SJSA1 (cell line): ENCODE data around the gene MRAS. TPM values are rescaled to one million over a fixed set of nuclear protein-coding genes. Genes with fewer than 3 reads are reported as not detected.

Source experiments
- DNase-seq, 2 experiments: peaks; one replicate each; pipeline ENCODE4 v3.0.0-alpha.2; 2015 to 2020; ENCODE audit warnings: low spot score in 2 of 2, low read depth in 1 of 2
- H3K27ac ChIP-seq: fragments of 250-450 bp; sonication (Bioruptor Pico); 2 replicates; pipeline ENCODE4 v1.5.1; 2020; ENCODE audit warnings: mild to moderate bottlenecking, moderate library complexity
- H3K27me3 ChIP-seq: fragments of 250-450 bp; sonication (Bioruptor Pico); replicated peaks from 2 replicates; pipeline ENCODE4 v1.5.1; 2020; ENCODE audit warnings: mild to moderate bottlenecking, moderate library complexity
- H3K36me3 ChIP-seq: fragments of 250-450 bp; sonication (Bioruptor Pico); 2 replicates; pipeline ENCODE4 v1.5.1; 2020; ENCODE audit warnings: mild to moderate bottlenecking
- H3K4me1 ChIP-seq: fragments of 250-450 bp; sonication (Bioruptor Pico); replicated peaks from 2 replicates; pipeline ENCODE4 v1.6.1; 2021; ENCODE audit warnings: mild to moderate bottlenecking
- H3K4me3 ChIP-seq: fragments of 250-450 bp; sonication (Bioruptor Pico); 2 replicates; pipeline ENCODE4 v1.5.1; 2020; ENCODE audit warnings: mild to moderate bottlenecking
- H3K9me3 ChIP-seq: fragments of 250-450 bp; sonication (Bioruptor Pico); replicated peaks from 2 replicates; pipeline ENCODE4 v1.5.1; 2020; ENCODE audit warnings: mild to moderate bottlenecking
- total RNA-seq: library from RNA; depleted of rRNA; stranded (reverse); fragments of >200 nt; shearing (Covaris generic); gene quantifications from 2 replicates; pipeline ENCODE4 v1.2.3, GENCODE V29; 2014; rRNA removed

Gene MRAS
- total RNA-seq: 75.6 and 155 TPM in 2 replicates

DNA sequence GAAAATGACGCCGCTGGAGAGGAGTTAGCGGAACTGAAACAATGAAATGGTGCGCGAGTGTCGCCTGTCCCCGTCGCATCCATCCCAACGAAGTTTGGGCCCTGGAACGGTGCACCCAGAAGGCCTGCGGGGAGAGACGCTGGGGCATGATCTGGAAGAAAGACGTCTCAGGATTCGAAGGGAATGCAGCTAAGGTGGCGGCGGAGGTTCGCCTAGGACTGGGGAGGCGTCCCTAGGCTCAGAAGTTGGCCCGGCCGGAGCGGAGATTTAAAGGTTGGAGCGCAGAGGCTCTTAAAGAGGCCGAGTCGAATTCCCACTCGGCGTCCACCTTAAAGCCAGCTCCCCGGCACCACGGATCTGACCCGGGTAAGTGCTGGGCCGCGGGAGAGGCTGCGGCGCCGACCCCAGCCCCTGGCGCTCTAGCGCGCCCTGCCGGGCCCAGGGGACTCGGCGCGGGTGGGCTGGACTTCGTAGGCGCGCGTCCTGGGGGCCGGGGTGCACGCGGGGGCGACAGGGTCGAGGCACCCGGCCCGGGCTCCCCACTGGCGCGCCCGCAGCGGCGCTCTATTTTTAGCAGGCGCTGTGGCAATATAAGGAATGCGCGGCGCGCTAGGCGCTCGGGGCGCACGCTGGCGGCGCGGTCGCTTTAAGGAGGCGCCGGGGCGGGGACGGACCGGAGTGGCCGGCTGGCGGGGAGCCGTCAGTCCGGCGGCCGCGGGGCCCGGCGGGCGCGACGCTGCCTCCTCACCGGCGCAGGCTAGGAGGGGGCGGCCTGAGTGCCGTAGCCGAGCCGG lies at the start of gene MRAS:
Gene MRAS, plus strand, starts transcription at position 620 of the 794 bp plus-strand sequence. CDS start 24,305 bp downstream, outside the sequence.
- peaks cover 46% of the 10 kb centered on the region for H3K4me1 ChIP-seq
- H3K27ac ChIP-seq: peak within 1 kb of the TSS; percentile 87
- no peaks in the 10 kb centered on the region for H3K27me3 ChIP-seq
- peak; percentile 87 for DNase-seq
- H3K9me3 ChIP-seq: no peaks in the 10 kb centered on the region
- H3K4me3 ChIP-seq: peak within 1 kb of the TSS; percentile 87
- H3K36me3 ChIP-seq: peaks cover 42% of the 10 kb centered on the region

DNA sequence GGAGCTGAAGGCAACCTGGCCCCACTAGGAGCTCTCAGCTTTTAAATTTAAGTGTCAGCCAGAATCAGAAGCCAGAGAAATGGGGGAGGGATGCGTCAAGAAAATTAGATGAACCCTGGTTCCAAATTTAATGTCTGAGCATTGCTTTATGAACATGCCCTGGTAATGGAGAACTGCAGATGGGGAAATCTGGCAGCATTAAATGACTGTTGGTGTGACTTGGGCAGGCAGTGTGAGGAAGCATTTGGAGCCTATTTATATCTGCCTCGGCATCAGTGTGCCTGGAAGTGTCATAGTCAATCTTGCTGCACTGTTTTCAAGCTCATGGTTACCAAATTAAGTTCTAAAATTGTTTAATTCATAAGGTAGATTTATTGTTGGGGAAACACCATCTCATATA lies 47.7 kb upstream of the MRAS start:
- Histone ChIP-seq H3K4me1 (no peaks in the 10 kb centered on the region), H3K27ac (no peak overlapping the region), H3K4me3 (no peak overlapping the region), H3K9me3 (no peaks in the 10 kb centered on the region), H3K27me3 (no peaks in the 10 kb centered on the region), H3K36me3 (peaks cover 6% of the 10 kb centered on the region; the same call in 1 of the 2 replicates)
- DNase-seq: no peak

DNA sequence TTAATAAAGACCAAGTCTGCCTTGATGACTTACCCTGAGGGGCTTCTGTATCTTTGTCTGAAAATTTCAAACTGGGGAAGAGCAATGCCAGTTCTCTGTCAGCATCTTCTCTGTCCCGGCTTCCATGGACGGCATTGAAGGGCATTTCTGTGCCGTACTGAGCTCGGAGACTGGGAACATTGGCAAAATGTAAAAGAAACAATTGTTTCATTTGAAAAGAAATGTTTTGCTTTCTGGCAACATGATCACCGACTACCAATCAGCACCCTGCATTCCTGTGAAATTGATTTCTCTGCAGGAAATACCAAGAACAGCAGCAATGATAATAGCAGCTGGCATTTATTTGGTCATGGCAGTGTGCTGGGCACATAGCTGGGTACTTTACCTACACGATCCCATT lies 44.9 kb upstream of the MRAS start:
- Histone ChIP-seq H3K27ac (no peak overlapping the region), H3K9me3 (0 out of 2 replicates have a peak, but pooled peaks cover 4% of the 10 kb centered on the region), H3K27me3 (no peaks in the 10 kb centered on the region), H3K4me1 (no peaks in the 10 kb centered on the region), H3K4me3 (no peak overlapping the region), H3K36me3 (no peaks in the 10 kb centered on the region)
- no peak for DNase-seq

DNA sequence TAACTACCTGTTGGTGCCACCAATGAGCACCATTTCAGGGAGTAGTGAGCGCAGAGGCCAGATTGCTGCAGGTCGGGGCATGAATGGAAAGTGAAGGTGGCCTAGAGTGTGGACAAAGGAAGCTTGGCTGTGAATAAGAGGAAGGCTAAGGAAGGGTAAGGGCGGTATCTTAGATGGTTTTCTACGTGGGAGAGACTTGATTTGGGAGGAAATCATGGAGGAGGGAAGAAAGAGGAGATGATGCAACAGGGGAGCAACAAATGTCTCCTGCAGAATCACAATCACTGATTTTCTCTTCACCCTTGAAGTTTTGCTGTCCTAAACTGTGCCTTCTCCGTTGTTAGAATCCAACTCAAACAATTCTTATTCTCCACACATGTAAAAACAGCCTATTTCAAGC lies 40.5 kb upstream of the MRAS start:
- H3K36me3 ChIP-seq: no peaks in the 10 kb centered on the region
- H3K27me3 ChIP-seq: no peaks in the 10 kb centered on the region
- DNase-seq: no peak
- no peak overlapping the region for H3K27ac ChIP-seq
- H3K4me1 ChIP-seq: no peaks in the 10 kb centered on the region
- H3K4me3 ChIP-seq: no peak overlapping the region
- H3K9me3 ChIP-seq: 0 out of 2 replicates have a peak, but pooled peaks cover 4% of the 10 kb centered on the region

DNA sequence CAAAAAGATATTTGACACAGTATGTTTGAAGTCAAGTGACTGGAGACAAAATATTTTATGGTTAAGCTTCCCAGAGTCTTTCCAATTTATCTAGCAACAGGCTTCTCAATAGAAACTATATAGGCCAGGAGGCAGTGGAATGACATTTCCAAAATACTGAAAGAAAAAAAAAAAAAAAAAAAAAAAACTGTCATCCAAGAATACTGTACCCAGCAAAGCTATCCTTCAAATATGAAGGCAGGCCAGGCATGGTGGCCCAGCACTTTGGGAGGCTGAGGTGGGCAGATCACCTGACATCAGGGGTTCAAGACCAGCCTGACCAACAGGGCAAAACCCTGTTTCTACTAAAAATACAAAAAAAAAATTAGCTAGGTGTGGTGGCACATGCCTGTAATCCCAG lies 39.6 kb upstream of the MRAS start:
- Histone ChIP-seq H3K27me3 (no peaks in the 10 kb centered on the region), H3K4me1 (no peaks in the 10 kb centered on the region), H3K4me3 (no peak overlapping the region), H3K9me3 (0 out of 2 replicates have a peak, but pooled peaks cover 4% of the 10 kb centered on the region), H3K27ac (no peak overlapping the region), H3K36me3 (no peaks in the 10 kb centered on the region)
- DNase-seq: no peak

DNA sequence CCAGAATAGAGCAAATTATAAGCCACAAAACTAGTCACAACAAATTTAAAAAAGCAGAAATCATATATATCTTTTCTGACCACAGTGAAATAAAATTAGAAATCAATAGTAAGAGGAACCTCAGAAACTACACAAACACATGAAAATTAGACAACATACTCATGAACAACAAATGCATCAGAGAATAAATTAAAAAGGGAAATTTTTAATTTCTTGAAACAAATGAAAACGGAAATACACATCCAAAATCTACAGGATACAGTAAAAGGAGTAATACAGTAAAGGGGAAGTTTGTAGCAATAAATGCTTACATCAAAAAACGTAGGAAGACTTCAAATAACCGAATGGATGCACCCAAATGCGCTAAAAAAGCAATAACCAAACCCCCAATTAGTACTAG lies 37.9 kb upstream of the MRAS start:
- H3K27me3 ChIP-seq: no peaks in the 10 kb centered on the region
- no peak overlapping the region for H3K4me3 ChIP-seq
- DNase-seq: no peak

DNA sequence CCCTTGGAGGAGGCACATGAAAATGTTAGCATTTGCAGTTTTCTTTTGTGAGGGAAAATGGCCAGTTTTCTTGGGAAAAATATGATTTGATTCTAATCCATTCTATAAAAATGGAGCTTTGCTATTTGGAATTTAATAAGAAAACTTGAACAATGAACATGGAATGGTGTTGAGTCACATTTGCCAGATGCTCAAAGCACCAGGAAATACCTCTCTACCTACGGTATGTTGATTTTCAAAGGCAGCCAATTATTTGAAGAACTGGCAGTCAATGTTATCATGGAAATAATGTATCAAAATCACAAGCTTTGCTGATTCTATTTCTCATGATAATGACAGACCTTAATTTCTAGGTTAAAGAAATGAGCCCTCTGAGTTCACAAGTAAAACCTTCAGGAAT lies 33.6 kb upstream of the MRAS start:
- Histone ChIP-seq H3K27me3 (no peaks in the 10 kb centered on the region), H3K4me3 (no peak overlapping the region), H3K4me1 (no peaks in the 10 kb centered on the region), H3K27ac (no peak overlapping the region), H3K9me3 (no peaks in the 10 kb centered on the region), H3K36me3 (no peaks in the 10 kb centered on the region)
- no peak for DNase-seq

More for the DNA sequence above, 37.9 kb upstream of the MRAS start:
- H3K9me3 ChIP-seq: 0 out of 2 replicates have a peak, but pooled peaks cover 4% of the 10 kb centered on the region
- H3K4me1 ChIP-seq: no peaks in the 10 kb centered on the region
- no peaks in the 10 kb centered on the region for H3K36me3 ChIP-seq
- no peak overlapping the region for H3K27ac ChIP-seq

DNA sequence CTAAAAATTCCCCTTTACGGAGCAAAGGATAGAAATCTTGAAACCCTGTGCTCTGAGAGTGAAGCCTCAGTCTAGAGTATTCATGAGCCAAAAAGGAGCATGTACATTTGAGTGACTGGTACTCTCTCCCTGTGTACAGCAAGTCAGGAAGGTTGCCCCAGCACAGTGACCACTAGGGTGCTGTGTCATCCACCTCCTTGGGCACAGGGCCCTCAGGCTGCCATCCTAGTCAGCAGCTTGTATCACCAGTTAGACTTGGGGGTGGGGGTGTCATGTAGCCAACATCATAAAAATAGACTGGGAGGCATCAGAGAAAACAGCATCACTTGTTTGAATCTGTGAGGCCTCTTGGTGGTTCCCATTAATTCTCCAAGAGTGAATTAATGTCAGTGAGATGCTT lies 30.7 kb upstream of the MRAS start:
- Histone ChIP-seq H3K27me3 (no peaks in the 10 kb centered on the region), H3K9me3 (no peaks in the 10 kb centered on the region), H3K4me1 (no peaks in the 10 kb centered on the region), H3K27ac (no peak overlapping the region), H3K36me3 (no peaks in the 10 kb centered on the region), H3K4me3 (no peak overlapping the region)
- no peak for DNase-seq

DNA sequence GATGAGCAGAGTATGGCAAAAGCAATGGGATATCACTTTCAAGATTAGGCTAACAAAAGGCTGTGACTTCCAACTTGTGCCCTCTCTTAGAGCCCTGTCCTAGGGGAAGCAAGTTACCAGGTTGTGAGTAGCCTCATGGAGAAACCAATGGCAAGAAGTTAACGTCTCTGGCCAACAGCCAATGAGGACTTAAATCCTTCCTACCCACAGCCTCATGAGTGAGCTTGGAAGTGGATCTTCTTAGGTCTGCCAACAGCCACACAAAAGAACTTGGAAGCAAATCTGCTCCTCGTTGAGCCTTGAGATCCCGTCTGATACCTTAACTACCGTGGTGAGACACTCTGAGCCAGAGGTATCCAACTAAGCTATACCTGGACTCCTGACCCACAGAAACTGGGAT lies 24.4 kb upstream of the MRAS start:
- H3K27ac ChIP-seq: no peak overlapping the region
- peaks cover 10% of the 10 kb centered on the region for H3K4me1 ChIP-seq
- no peaks in the 10 kb centered on the region for H3K9me3 ChIP-seq
- no peaks in the 10 kb centered on the region for H3K36me3 ChIP-seq
- H3K4me3 ChIP-seq: no peak overlapping the region
- H3K27me3 ChIP-seq: no peaks in the 10 kb centered on the region
- no peak for DNase-seq

DNA sequence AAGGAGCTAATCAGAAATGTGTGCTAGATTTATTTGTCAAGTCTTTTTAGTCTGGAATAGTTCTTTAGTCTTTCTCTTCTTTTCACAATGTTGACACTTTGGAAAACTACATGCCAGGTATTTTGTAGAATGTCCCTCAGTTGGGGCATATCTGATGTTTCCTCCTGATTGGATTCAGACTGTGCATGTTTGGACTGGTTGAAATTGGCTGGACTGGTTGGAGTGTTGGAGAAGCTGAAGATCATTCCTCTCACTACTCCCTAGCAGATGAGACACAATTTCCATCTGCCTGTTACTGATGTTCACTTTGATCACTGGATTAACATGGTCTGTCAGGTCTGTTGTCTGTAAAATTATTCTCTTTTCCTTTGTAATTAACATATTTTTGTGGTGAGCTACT lies 22.4 kb upstream of the MRAS start:
- no peak for DNase-seq
- Histone ChIP-seq H3K9me3 (no peaks in the 10 kb centered on the region), H3K27me3 (no peaks in the 10 kb centered on the region), H3K36me3 (no peaks in the 10 kb centered on the region), H3K4me3 (no peak overlapping the region), H3K27ac (no peak overlapping the region), H3K4me1 (peaks cover 14% of the 10 kb centered on the region)

DNA sequence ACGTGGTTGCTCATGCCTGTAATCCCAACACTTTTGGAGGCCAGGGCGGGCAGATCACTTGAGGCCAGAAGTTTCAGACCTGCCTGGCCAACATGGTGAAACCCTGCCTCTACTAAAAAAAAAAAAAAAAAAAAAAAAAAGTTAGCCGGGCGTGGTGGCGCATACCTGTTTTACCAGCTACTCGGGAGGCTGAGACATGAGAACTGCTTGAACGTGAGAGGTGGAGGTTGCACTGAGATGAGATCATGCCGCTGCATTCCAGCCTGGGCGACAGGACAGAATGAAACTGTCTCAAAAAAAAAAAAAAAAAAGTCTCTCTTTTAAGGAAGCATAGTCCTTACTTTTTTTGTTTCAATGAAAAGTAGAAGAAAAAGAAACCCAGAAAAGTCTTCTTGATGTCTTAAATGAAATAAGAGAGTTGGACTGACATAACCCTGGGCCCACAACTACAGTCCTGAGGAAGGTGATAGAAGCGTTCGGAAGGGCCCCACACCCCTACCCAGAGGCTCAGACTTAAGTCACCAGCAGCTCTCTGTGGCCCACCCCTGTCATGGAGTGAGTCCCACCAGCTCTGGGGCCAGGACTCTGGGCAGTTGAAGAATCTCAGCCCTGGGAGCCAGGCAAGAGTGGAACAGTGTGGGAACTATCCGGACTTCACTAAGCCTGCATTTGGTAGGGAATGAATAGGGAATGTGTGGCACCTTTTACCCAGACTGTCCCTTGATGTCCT lies 21.3 kb upstream of the MRAS start:
- H3K4me3 ChIP-seq: no peak overlapping the region
- H3K36me3 ChIP-seq: no peaks in the 10 kb centered on the region
- H3K4me1 ChIP-seq: peaks cover 14% of the 10 kb centered on the region
- H3K27ac ChIP-seq: no peak overlapping the region
- no peak for DNase-seq
- no peaks in the 10 kb centered on the region for H3K9me3 ChIP-seq
- H3K27me3 ChIP-seq: no peaks in the 10 kb centered on the region

DNA sequence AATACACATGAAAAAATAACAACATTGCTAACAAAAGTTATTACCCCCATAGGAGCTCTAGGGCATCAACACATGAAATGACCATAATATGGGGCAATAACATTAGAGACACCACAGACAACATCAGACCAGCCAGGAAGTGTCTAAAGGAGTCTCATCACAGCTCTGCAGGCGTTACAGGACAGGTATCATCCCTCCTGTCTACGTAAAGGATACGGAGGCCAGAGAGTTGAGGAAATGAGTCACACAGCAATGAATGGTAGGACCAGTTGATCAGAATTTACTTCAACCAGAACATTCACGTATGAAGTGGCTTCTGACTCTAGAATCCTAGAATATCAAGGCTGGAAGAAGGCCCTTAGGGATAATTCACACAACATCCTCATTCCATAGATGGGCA lies 20.5 kb upstream of the MRAS start:
- Histone ChIP-seq H3K9me3 (no peaks in the 10 kb centered on the region), H3K36me3 (no peaks in the 10 kb centered on the region), H3K27ac (no peak overlapping the region), H3K4me3 (no peak overlapping the region), H3K27me3 (no peaks in the 10 kb centered on the region), H3K4me1 (peaks cover 14% of the 10 kb centered on the region)
- DNase-seq: no peak

DNA sequence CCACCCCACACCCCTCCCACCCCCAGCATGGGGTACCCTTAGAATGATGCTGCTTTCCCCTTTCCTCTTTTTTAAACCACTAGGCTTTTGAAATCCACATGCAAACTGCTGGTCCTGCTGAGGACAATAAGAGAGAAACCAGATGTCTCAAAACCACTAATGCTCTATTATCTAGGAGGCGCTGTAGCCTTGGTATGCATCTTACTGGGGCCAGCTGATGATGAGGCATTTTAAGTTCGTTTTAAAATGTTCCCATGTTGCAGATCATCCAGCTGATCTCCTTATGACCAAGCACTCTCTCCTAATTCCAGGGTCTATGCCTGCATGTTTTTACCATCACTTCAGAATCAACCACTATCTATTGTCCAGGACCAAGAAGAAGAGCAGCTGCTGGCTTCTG lies 20.0 kb upstream of the MRAS start:
- Histone ChIP-seq H3K9me3 (no peaks in the 10 kb centered on the region), H3K27ac (no peak overlapping the region), H3K4me3 (no peak overlapping the region), H3K4me1 (peaks cover 14% of the 10 kb centered on the region), H3K36me3 (no peaks in the 10 kb centered on the region), H3K27me3 (no peaks in the 10 kb centered on the region)
- peak in 1 of 2 experiments; percentile 14 for DNase-seq
